GM12878 (cell line): ENCODE results near the gene METTL14. TPM values are rescaled to one million over a fixed set of nuclear protein-coding genes. Genes with fewer than 3 reads are reported as not detected.

Source experiments
- ATAC-seq: fragments of 200-7000 bp; cut with Tn5 transposase; 3 replicates; pipeline ENCODE4 v1.9.1; 2020; ENCODE audit warnings: mild to moderate bottlenecking, moderate library complexity
- BruUV-seq: library from RNA; stranded (reverse); fragments of 400-500 nt; replicated peaks from 2 replicates; lab custom pipeline; 2021; lab: Mats Ljungman, UMichigan
- CTCF ChIA-PET: fragments of 300-600 bp; sonication (Branson Sonifier 250); formaldehyde crosslinking; extraction: SDS; loops from one replicate; lab custom pipeline; 2021; ENCODE audit warnings: inconsistent platforms; lab: Yijun Ruan, JAX
- POLR2A ChIA-PET: fragments of 350-600 bp; formaldehyde crosslinking; extraction: SDS; loops from one replicate; lab custom pipeline; 2021; ENCODE audit warnings: inconsistent platforms; lab: Charles Lee
- RAD21 ChIA-PET: fragments of 300-600 bp; sonication (Branson Sonifier 250); formaldehyde crosslinking; loops from one replicate; lab custom pipeline; 2023; ENCODE audit warnings: antibody characterized with exemption; ENCODE audit not compliant: unreplicated experiment; lab: Charles Lee
- SMC1A ChIA-PET: fragments of 300-600 bp; sonication (Branson Sonifier 250); formaldehyde crosslinking; loops from one replicate; lab custom pipeline; 2023; ENCODE audit not compliant: unreplicated experiment, uncharacterized antibody; lab: Charles Lee
- DNase-seq: peaks from one replicate; pipeline ENCODE4 v3.0.0-alpha.2; 2011; ENCODE audit warnings: low read depth, low spot score
- FAIRE-seq: peaks from 3 replicates; lab custom pipeline; 2011; peaks lifted over from hg19 to GRCh38; lab: Jason Lieb, UNC
- H2AFZ ChIP-seq: 2 replicates; pipeline ENCODE4 v1.6.0; 2011; ENCODE audit warnings: low read depth, low read length, control low read depth; ENCODE audit not compliant: control insufficient read depth
- H3K27ac ChIP-seq: 2 replicates; pipeline ENCODE4 v1.5.1; 2011; ENCODE audit warnings: control low read depth; ENCODE audit not compliant: control insufficient read depth, insufficient read depth
- H3K27me3 ChIP-seq, 2 experiments: replicated peaks in 1 of 2; 2 replicates each; pipeline versions ENCODE4 v1.6.0 to v1.6.1; 2011; ENCODE audit warnings: low read length in 1 of 2; ENCODE audit not compliant: control insufficient read depth in 2 of 2, insufficient read depth in 2 of 2
- H3K36me3 ChIP-seq, 2 experiments: 2 replicates each; pipeline ENCODE4 v1.5.1; 2011; ENCODE audit warnings: low read length in 1 of 2; ENCODE audit not compliant: control insufficient read depth in 2 of 2, insufficient read depth in 2 of 2
- H3K4me1 ChIP-seq: 2 replicates; pipeline ENCODE4 v1.6.1; 2011; ENCODE audit warnings: mild to moderate bottlenecking, low read length, moderate library complexity, mixed read lengths; ENCODE audit not compliant: control insufficient read depth, insufficient read depth
- H3K4me2 ChIP-seq: 2 replicates; pipeline ENCODE4 v1.6.0; 2011; ENCODE audit warnings: control low read depth; ENCODE audit not compliant: control insufficient read depth, insufficient read depth
- H3K4me3 ChIP-seq: fragments of 200-600 bp; sonication (generic); 2 replicates; pipeline ENCODE4 v1.5.1; 2016
- H3K79me2 ChIP-seq: 2 replicates; pipeline ENCODE4 v1.6.0; 2011; ENCODE audit warnings: low read length; ENCODE audit not compliant: control insufficient read depth, insufficient read depth
- H3K9ac ChIP-seq: 2 replicates; pipeline ENCODE4 v1.8.0; 2011; ENCODE audit warnings: low read length, control low read depth, mixed read lengths; ENCODE audit not compliant: control insufficient read depth, insufficient read depth
- H3K9me3 ChIP-seq: replicated peaks from 3 replicates; pipeline ENCODE4 v1.5.1; 2011; ENCODE audit warnings: mild to moderate bottlenecking, low read length; ENCODE audit not compliant: control insufficient read depth, insufficient read depth
- H4K20me1 ChIP-seq: 2 replicates; pipeline ENCODE4 v1.6.0; 2011; ENCODE audit not compliant: control insufficient read depth, insufficient read depth
- CHD2 ChIP-seq: IDR thresholded peaks from 2 replicates; pipeline ENCODE4 v1.6.1; 2011; ENCODE audit warnings: low read depth, low read length, improper control_type of control experiment, borderline replicate concordance
- CTCF ChIP-seq, 3 experiments: IDR thresholded peaks in 2 of 3; conservative IDR thresholded peaks in 1 of 3; 2 replicates each; pipeline ENCODE4 v1.5.1; 2011; ENCODE audit warnings: low read depth in 3 of 3, low read length in 3 of 3, mild to moderate bottlenecking in 3 of 3, control low read depth in 2 of 3, moderate library complexity in 2 of 3, inconsistent platforms in 1 of 3, mixed read lengths in 1 of 3; ENCODE audit not compliant: control insufficient read depth in 2 of 3, insufficient read depth in 1 of 3; ENCODE audit errors: extremely low read depth in 1 of 3
- ELK1 ChIP-seq: IDR thresholded peaks from 2 replicates; pipeline ENCODE4 v1.6.1; 2012; ENCODE audit warnings: low read depth, low read length, improper control_type of control experiment
- MTA3 ChIP-seq: IDR thresholded peaks from 2 replicates; pipeline ENCODE4 v1.6.1; 2012; ENCODE audit warnings: low read length, inconsistent platforms, borderline replicate concordance
- NFIC ChIP-seq: IDR thresholded peaks from 2 replicates; pipeline ENCODE4 v1.6.1; 2012; ENCODE audit warnings: low read depth, mild to moderate bottlenecking, inconsistent platforms, low read length, moderate library complexity
- ZBTB33 ChIP-seq: fragments of 450-650 bp; IDR thresholded peaks from 2 replicates; pipeline ENCODE4 v1.6.1; 2017; ENCODE audit warnings: mild to moderate bottlenecking
- ZBTB40 ChIP-seq: fragments of 450-650 bp; IDR thresholded peaks from 2 replicates; pipeline ENCODE4 v1.6.1; 2016; ENCODE audit warnings: mild to moderate bottlenecking, moderate library complexity, borderline replicate concordance
- ZNF217 ChIP-seq: fragments of 450-650 bp; IDR thresholded peaks from 2 replicates; pipeline ENCODE4 v1.6.1; 2017; ENCODE audit warnings: antibody characterized with exemption, mild to moderate bottlenecking
- ZNF24 ChIP-seq: fragments of 450-650 bp; IDR thresholded peaks from 2 replicates; pipeline ENCODE4 v1.6.1; 2017; ENCODE audit warnings: antibody characterized with exemption, mild to moderate bottlenecking
- WGBS: methylation state at CpG from one replicate; pipeline ENCODE4 v1.1.6; 2016; ENCODE audit warnings: low lambda C conversion rate; ENCODE audit not compliant: insufficient replicate concordance, insufficient coverage; ENCODE audit errors: missing lambda C conversion rate; 5-methylcytosine and 5-hydroxymethylcytosine counted together
- in situ Hi-C: fragments of 300-500 bp; cut with MboI; formaldehyde crosslinking; loops from 9 replicates; pipeline ENCODE4 v1.14.3; 2018; ENCODE audit warnings: mixed read lengths
- intact Hi-C: fragments of 100-400 bp; cut with micrococcal nuclease; formaldehyde crosslinking; loops from one replicate; pipeline ENCODE4 v1.14.2; 2022; ENCODE audit not compliant: unreplicated experiment
- polyA plus RNA-seq, 11 experiments: library from polyadenylated mRNA; depleted of rRNA in 4 of 11; unstranded in 6 of 11; stranded (reverse) in 5 of 11; fragments of >200 nt; fragmentation: Nextera tagmentation in 4 of 11; fragmentation: Illumina TruSeq in 1 of 11; extraction: Ambion mirVana in 4 of 11; extraction: Trizol in 1 of 11; gene quantifications; 1 replicate in 1 of 11; 2 replicates in 10 of 11; pipeline versions ENCODE4 v1.2.1 to v1.2.3, GENCODE V29; 2011 to 2016; ENCODE audit warnings: inconsistent platforms in 2 of 11, missing spikeins in 2 of 11, low read depth in 1 of 11
- total RNA-seq, 4 experiments: library from RNA; depleted of rRNA in 3 of 4; stranded (reverse); fragments of >200 nt in 3 of 4; fragmentation: Illumina TruSeq in 1 of 4; extraction: Trizol in 1 of 4; gene quantifications; 2 replicates each; pipeline versions ENCODE4 v1.2.1 to v1.2.3, GENCODE V29; 2013 to 2021

The METTL14 gene
- total and polyA plus RNA-seq, 10 of the 15 experiments (the other 5 are each of a cell fraction or from before 2014, with no cell fraction given): 11.2 to 44.9 (median 27.6) TPM

- Histone ChIP-seq H3K4me2 (no peak overlapping the region), H3K9me3 (no peaks in the 10 kb centered on the region), H3K27me3 (no peaks in the 10 kb centered on the region), H3K27ac (no peak overlapping the region), H3K4me3 (no peak overlapping the region), H3K9ac (no peak overlapping the region), H4K20me1 (no peaks in the 10 kb centered on the region), H3K36me3 (peaks cover 2 to 24% of the 10 kb centered on the region in 2 experiments), H3K4me1 (peaks cover 13% of the 10 kb centered on the region), H3K79me2 (peaks cover 2% of the 10 kb centered on the region; the same call in 1 of the 2 replicates), H2AFZ (no peak overlapping the region)
- in situ Hi-C loops (loop anchor here (10.0 kb wide), 2 partner anchors 58 to 532 kb away; no protein-coding TSS in a partner anchor), intact Hi-C loops (no loop called here)
- TF ChIP-seq MTA3 (no peak), ZNF24 (no peak), NFIC (no peak), ZNF217 (no peak), ELK1 (no peak), ZBTB40 (no peak), ZBTB33 (no peak), CTCF (IDR thresholded peaks at IDR 0.05 in 2 of 3, conservative IDR thresholded peaks at IDR 0.05 in 1 of 3; ENCODE audit: control insufficient read depth in 2 of 3, extremely low read depth in 1 of 3, insufficient read depth in 1 of 3, low read depth in 3 of 3, low read length in 3 of 3) (no peak), CHD2 (no peak)
- CTCF ChIA-PET: interaction anchor here (0.9 to 1.2 kb wide), 3 partner anchors 9 to 120 kb away, joined by 3 to 5 read pairs (median 3); no protein-coding TSS in a partner anchor
- ATAC-seq (no peak), FAIRE-seq (no peak), DNase-seq (no peak)
- POLR2A ChIA-PET: no interaction called here
- RAD21 ChIA-PET: no interaction called here
- SMC1A ChIA-PET: interaction anchor here (0.9 kb wide), 1 partner anchor 16 kb away, joined by 3 read pairs; no protein-coding TSS in a partner anchor
- 96% methylated on average over 3 of the region's 3 CpGs for WGBS
- BruUV-seq: no TSS peak
These were observed 77.7 kb downstream of the METTL14 start for GRCh38 chr4:118762730-118763477.
